GM19372 (cell line): ENCODE results near the gene FBXL17.

ENCODE experiments used
- ATAC-seq: cut with Tn5 transposase; IDR thresholded peaks from one replicate; pipeline ENCODE4 v1.9.1; 2021; ENCODE audit warnings: mild to moderate bottlenecking, low read depth, moderate library complexity; ENCODE audit not compliant: unreplicated experiment

The FBXL17 gene

DNA sequence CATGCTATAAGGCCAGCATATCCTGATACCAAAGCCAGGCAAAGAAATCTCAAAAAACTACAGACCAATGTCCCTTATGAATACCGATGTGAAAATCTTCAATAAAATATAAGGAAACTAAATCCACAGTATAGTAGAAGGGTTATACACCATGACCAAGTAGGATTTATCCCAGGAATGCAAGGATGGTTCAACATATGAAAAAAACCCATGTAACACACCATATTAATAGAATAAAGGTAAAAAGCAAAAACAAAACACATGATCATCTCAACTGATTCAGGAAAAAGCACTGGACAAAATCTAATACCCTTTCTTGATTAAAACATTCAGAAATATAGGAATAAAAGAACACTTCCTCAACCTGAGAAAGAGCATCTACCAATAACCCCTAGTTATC lies 6.1 kb downstream of the FBXL17 start:
- ATAC-seq: no peak

DNA sequence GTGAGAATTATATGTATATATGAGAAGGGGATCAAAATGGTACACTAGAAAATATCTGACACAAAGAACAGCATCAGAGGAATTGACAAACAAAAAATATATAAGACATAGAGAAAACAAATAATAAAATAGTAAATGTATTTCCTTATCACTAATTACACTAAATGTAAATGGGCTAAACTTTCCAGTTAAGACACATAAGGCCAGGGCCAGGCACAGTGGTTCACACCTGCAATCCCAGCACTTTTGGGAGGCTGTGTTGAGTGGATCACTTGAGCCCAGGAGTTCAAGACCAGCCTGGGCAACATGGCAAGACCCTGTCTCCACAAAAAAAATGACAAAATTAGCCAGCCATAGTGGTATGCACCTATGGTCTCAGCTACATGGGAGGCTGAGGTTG lies 8.5 kb downstream of the FBXL17 start:
- ATAC-seq: no peak

DNA sequence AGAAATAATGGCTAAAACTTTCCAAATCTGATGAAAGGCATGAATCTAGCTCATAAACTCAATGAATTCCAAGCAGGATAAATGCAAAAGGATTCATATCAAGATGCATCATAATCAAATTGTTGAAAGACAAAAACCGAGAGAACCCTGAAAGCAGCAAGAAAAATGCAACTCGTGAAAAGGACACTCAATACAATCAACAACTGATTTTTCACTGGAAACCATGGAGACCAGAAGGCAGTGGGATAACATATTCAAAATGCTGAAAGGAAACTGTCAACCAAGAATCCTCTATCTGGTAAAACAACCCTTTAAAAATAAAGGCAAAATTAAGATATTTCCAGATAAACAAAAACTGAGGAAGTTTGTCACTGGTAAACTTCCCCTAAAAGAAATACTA lies 9.5 kb downstream of the FBXL17 start:
- ATAC-seq: no peak

DNA sequence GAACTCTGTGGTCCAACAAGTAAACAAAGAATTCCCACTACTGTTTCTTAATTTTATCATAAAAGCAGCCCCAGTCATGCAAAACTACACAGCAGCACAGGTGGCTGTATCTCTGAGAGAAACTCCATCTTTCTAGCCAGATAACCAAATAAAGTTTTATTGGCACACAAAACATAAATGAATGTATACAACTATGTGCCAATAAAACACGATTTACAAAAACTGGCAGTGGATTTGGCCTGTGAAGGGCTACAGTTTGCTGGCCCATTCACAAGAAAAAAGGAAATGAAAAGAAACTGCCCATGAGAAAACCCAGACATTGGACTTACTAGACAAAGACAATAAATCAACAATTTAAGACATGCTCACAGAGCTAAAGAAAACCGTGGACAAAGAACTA lies 10.6 kb downstream of the FBXL17 start:
- ATAC-seq: no peak

DNA sequence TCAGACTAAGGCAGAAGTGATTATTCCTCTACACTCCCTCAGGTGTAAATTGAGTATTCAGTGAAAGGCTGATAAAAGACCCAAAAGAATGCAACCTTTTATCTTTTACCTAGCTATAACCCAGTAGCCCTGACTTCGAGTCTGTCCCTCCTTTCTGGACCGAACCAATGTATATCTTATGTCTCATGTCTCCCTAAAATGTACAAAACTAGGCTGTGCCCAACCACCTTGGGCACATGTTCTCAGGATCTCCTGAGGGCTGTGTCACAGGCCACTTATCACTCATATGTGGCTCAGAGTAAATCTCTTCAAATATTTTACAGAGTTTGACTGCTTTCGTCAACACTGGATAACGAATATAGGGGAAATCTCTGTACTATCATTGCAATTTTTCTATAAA lies 12.7 kb downstream of the FBXL17 start:
- no peak for ATAC-seq

DNA sequence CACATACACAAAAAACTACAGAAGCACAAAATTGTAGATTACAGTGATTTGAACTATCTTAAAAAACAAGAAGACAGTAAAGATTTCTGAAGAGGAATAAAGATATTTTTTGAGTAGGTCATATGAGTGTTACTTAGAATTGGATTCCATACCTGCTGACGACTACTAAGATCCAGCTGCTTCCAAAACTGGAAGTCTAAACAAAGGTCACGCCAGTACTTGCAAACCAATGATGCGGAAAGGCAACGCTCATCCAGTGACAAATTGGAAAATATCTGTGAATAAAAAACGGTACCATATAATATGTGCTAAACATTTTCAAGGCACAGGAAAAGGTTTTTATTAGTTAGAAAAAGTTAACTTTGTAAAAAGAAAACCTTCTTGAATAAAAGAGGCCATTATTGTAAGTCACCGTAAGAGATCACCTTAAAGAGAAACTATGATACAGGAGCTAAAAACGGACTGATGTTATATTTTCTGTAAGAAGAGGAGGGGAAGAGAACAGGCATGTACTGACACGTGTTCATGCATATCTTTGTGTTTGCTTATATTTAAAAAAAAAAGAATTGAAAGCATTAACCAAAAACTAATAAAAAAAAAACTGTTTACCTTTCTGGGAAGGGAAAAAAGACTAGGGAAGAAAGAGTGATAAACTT lies 14.1 kb downstream of the FBXL17 start:
- ATAC-seq: no peak

DNA sequence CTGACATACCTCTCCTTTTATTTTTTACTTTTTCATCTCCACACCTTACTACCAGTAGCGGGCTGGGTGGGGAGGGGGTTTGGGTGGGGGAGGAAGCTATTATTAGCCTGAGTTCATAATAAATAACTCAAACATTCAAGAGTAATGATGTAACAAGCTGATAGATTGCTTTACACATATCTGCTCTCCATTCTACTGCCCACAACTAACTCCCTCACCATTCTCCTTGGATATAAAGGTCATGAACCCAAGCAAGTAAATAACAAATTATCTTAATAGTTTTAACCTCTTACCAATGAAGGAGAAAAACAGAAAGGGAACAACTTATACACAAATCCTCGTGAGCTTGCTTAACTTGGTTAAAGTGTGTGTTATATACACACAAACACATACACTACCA lies 15.4 kb downstream of the FBXL17 start:
- ATAC-seq: no peak

DNA sequence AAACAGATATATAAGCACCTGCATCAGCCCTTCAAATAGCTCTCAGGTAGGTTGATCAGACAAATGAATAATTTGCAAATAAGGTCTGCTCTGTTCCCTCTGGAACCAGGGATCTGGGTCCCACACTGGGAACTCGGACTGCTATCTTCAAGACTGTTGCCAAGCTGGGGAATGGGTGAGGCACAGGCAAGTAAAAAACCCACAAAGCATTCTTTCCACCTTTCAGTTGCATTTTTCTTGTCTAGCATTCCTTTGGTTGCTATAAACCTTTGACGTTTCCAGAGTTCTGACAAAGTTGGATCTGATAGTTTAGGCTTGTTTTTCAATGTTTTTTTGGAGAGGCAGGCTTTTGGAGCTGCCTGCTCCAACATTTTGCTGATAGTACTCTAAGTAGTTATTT lies 20.1 kb downstream of the FBXL17 start:
- ATAC-seq: no peak

DNA sequence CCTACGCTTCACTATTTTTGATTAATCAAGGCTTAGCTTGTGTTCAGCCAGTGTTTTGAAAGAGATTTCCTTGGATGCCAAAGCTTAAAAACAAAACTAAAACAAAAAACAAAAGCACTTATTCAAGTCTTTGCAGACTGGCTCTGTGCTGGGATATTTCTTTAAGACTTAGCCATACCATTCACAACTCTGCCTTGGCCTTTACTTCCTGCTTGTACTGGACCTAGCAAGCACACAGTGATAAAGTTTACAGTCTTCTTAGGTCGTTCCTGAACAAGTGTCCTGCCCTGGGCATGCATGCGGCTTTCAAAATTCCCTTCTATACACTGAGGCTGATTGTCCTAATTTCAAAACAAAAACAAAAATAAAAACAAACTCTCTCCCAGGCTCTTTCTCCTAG lies 20.7 kb downstream of the FBXL17 start:
- no peak for ATAC-seq

DNA sequence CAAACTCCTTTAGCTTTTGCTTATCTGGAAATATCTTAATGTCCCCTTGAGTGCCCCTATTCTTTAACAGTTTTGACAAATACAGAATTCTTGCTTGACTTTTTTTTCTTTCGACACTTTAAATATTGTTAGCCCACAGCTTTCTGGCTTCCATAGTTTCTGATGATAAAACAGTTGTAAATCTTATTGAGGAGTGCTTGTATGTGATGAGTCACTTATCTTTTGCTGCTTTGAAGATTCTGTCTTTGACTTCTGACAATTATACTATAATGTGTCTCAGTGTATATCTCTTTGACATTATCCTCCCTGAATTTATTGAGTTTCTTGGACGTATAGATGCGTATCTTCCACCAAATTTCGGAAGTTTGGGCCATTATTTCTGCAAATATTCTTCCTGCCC lies 21.6 kb downstream of the FBXL17 start:
- no peak for ATAC-seq

DNA sequence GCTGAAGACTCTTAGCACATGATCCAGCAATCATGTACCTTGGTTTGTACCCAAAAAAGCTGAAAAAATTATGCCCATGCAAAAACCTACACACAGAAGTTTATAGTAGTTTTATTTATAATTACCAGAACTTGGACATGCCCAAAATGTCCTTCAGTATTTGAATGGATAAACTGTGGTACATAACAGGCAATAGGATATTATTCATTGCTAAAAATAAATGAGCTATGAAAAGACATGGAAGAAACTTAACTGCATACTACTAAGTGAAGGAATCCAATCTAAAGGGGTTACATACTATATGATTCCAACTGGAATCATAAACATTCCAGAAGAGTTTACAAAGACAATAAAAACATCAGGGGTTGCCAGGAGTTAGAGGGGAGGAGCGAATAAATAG lies 25.6 kb downstream of the FBXL17 start:
- no peak for ATAC-seq

DNA sequence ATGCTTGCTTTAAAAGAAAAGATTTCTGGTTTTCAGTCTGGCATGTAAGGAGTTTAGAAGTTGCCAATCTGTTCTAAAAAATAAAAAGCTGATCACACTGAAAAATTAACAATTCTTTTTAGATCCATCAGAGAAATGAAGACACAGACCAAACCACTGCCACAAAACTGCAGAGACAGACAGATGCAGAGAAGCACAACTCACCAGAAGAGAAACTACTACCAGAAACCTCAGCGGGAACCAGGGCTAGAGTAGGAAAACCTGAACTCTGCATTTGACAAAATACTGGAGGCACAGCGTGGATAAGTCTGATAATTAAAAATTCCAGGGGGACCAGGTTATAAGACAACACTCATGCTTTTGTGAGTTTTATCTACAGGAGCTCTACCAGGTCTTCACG lies 28.8 kb downstream of the FBXL17 start:
- ATAC-seq: no peak

DNA sequence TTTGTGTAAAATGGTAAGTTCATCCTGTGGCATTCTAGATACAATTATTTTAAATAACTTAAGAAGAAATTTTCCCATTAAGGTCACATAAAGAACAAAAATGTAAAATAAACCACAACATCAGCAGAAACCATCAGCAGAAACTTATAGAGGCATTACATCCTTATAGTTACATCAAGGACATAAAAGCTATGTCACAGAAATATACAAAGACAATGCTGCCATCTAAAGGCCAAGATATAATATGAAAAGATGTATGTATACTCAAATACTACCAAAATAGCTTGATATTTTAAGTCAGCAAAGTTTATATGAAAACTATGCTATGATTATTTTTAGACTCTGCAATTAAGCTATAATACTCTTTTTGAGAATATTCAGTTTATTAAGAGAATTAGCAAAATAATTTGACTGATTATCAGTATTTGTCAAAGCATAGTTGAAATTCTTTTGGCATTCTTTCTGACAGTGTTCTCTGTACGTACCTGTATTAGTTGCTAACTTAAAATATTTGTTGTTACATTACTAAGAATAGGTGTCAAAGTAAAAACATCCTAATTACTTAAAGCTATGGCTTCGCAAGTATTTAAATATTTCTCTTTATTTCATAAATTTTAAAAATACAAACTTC lies 36.2 kb downstream of the FBXL17 start:
- ATAC-seq: peak; percentile 84

DNA sequence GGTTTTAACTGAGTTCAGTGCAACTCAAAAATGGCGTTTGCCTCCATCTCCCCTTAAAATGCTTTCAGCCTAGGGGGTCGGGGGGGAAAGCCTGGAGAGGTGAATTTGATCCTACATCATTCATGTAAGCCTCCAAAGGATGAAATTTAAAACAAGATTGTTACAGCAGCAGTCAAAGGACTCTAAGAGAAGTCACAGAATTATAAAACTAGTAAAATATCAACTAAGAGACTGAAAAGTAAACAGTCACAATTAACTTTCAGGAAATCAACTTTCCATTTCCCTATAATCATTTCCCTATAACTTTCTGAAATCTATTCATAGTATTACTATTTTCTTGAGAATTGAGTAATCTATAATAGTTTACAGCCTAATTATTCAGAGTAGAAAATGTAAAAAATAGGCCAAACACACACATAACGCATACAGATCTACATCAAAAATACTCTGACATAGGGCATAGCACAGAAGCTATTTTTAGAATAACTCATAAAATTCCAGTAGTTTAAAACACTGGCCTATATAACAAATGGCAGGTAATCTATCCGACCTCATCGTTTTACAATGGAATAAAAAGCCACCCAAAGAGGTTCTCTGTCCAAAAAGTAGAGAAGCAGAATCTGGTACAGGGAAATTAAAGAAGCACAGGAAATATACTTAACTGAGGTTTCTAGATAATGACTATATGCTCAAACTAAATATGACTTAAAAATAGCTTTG lies 37.6 kb downstream of the FBXL17 start:
- ATAC-seq: no peak

DNA sequence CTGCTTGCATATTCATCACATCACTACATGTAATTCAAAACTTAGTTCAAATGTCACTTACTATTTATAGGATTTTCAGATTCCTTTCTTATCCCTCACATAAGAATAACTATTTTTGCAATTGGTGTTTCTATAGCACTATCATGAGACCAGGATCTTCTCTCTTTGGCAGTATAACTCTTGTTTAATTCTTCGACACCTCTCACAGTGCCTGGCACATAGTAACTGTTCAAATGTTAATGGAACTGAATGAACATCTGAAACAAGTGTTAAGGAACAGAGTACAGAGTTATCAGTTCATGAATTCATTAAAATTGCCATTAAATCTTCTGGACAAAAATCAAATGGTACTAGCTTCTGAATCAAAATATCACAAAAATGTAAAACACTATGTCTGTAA lies 40.0 kb downstream of the FBXL17 start:
- ATAC-seq: no peak

DNA sequence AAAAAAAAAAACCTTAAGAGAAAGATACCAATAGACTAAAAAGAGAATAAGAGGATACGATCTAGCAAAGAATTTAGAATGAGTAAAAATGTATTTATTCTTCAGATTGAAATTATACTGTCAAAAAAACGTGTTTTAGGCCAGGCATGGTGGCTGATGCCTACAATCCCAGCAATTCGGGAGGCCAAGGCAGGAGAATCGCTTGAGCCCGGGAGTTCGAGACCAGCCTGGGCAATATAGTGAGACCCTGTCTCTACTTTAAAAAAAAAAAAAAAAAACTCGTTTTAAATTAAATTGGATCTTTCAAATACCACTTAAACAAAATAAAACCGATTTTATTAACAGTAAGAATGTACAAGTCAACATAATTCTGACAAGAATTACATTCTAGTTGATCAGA lies 41.8 kb downstream of the FBXL17 start:
- ATAC-seq: no peak

DNA sequence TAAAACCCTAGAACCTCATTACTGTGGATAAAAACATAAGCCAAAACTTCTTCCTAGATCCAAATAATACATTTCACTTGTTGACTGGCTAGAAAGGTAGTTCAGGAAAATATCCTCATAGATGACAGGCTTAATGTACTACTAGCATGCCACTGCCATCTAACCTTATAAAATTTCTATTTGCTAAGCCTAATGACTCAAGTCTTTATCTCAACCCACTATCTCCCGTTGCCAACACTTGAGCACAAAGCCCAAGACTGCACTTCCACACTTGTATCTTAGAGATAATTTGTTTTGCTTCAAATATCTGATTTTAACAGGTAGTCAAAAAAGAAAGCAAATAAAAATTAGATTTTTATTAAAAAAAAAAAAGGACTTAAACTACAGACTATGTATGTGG lies 42.7 kb downstream of the FBXL17 start:
- ATAC-seq: no peak

DNA sequence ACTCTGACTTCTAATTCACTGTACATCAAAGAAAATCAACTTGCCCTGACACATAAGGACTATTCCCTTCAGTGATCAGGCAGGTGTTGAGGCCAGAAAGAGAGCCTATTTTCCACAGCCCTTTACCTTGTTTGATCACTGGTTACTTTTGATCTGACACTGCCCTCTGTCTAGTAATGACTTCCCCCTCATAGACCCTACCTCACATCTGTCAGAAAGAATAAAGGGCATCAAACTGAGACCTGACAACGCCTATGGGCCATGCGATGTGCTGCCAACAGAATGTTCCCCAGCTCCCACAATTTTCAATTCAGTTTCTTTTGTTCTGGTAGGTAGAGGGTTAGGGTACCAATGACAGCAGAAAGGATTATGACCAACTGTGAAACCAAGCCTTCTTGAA lies 47.7 kb downstream of the FBXL17 start:
- ATAC-seq: no peak

DNA sequence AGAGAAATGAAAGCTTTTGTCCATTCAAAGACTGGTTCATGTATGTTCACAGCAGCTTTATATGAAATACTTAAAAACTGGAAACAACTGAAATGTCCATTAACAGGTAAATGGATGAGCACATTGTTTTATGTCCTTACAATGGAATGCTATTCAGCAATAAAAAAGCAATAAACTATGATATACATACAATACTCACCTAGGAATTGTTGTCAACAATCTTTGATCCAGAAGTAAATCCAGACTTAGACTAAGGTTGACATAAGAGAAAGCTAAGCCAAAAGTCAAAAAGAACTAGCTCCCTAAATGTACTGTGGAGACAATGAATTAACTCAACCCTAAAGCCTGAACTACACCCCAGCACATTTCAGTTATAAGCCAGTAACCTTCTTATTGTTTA lies 54.9 kb downstream of the FBXL17 start:
- ATAC-seq: no peak

DNA sequence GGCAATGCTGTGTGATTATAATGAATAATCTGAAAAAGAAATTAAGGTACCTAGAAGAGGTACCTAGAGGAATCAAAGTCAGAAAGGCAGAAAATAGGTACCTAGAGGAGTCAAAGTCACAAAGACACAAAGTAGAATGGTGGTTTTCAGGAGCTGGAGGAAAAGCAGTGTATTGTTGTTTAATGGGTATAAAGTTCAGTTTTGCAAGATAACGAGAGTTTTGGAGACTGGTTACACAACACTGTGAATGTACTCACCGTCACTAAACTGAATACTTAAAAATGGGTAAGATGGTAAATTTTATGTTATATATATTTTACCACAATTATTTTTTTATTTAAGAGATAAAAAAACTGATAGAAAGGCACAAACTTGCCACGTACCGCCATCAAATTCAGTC lies 57.0 kb downstream of the FBXL17 start:
- ATAC-seq: no peak

DNA sequence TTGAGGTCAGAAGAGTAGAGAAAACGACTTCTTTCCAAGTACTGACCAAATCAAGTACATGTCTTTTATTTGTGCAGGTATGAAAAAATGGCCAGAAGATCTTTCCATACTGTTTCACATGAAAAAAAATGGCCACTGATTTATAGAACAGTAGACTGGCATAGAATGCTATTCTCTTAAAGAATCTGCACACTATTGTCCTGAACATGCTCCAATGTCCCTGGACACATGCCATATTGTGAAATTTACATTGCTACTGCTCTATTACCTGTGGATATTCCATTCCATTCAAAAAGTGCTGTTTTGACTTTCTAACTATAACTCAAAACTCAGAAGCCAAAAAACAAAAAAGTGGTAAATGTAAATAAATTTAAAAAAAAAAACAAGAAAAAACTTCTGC lies 60.6 kb downstream of the FBXL17 start:
- ATAC-seq: no peak

DNA sequence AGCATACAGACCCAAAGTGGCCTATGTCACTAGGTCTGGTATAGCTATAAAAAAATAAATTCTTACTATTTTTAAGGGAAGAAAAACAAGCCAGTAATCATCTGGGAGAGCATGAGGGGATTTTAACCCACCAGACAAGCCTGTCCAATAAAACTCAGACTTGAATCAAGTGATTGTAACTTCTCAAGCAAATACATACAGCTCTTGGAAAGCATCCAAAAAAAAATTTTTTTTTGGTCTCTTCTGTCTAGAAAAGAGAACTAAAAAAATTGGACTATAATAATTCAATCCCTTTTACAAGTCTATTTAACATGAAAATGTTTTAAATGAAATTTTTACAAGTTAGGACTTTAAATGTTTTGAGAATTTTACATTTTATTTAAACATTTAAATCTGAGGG lies 61.7 kb downstream of the FBXL17 start:
- no peak for ATAC-seq
